ENCODE measurements around the gene FSTL4.

The FSTL4 gene

DNA sequence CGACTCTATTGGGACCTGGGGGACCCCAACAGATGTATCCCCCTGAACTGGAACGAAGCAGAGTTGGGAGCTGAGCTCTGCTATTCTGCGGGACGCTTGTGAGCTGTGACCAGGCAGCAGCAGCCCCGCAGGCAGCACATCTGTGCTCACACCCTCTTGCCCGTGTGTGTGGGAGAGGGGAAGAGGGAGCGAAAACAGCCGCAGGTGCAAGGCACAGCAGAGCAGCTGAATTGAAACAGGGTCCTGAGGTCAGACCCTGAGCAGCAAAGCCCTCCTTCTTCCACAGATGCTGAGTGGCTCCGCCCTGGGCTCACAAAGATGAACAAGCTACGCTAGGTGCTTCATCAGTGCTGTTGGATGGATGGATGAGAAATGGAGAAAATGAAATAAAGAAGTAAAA is 361.8 kb downstream of the FSTL4 start:
- Histone ChIP-seq H3K4me1 (ENCODE audit: insufficient read depth, low read length, severe bottlenecking) (no peaks in the 10 kb centered on the region), H3K4me3 (ENCODE audit: low read depth, low read length, poor library complexity, severe bottlenecking) (no peak overlapping the region)

DNA sequence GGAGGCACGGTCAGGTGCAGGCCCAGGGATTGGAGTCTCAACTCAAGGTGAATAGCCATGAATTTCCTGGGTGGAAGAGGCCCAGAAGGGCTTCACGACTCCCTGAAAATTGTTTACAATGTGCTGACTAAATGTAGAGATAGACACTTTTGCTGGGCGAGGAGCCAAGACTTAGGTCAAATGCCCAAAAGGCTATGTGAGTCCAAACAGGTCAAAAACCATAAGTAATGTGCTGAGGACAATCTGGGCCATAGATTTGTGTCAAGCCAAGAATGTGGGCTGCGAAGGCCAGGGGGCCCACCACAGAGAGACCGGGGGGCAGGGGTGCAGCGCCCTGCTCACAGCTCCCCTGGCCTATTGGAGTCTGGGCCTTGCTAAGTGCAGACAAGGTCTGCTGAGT is 362.7 kb downstream of the FSTL4 start:
- Histone ChIP-seq H3K79me2 (ENCODE audit: insufficient read depth, low read length) (no peaks in the 10 kb centered on the region), H3K4me1 (ENCODE audit: insufficient read depth, low read length, severe bottlenecking) (no peaks in the 10 kb centered on the region), H2AFZ (ENCODE audit: low read length) (no peak overlapping the region), H3K36me3 (ENCODE audit: insufficient read depth, low read length) (no peaks in the 10 kb centered on the region), H3K9ac (ENCODE audit: low read length) (no peak overlapping the region), H3K9me2 (ENCODE audit: low read depth, low read length) (no peaks in the 10 kb centered on the region), H3K27ac (ENCODE audit: low read depth, low read length, poor library complexity, severe bottlenecking) (no peak overlapping the region), H3K27me3 (ENCODE audit: insufficient read depth, low read length) (no peaks in the 10 kb centered on the region; the same call in 1 of the 2 replicates), H3F3A (ENCODE audit: insufficient read depth, low read length) (no peaks in the 10 kb centered on the region), H3K9me3 (ENCODE audit: low read length) (no peaks in the 10 kb centered on the region), H4K20me1 (ENCODE audit: insufficient read depth, low read length) (no peaks in the 10 kb centered on the region), H3K4me3 (ENCODE audit: low read depth, low read length, poor library complexity, severe bottlenecking) (no peak overlapping the region), H3K4me2 (ENCODE audit: low read length) (no peak overlapping the region)
- TF ChIP-seq EZH2 (IDR thresholded peaks at IDR 0.05; ENCODE audit: borderline replicate concordance, low read length) = no peak
- TF ChIP-seq, protein P1, sequence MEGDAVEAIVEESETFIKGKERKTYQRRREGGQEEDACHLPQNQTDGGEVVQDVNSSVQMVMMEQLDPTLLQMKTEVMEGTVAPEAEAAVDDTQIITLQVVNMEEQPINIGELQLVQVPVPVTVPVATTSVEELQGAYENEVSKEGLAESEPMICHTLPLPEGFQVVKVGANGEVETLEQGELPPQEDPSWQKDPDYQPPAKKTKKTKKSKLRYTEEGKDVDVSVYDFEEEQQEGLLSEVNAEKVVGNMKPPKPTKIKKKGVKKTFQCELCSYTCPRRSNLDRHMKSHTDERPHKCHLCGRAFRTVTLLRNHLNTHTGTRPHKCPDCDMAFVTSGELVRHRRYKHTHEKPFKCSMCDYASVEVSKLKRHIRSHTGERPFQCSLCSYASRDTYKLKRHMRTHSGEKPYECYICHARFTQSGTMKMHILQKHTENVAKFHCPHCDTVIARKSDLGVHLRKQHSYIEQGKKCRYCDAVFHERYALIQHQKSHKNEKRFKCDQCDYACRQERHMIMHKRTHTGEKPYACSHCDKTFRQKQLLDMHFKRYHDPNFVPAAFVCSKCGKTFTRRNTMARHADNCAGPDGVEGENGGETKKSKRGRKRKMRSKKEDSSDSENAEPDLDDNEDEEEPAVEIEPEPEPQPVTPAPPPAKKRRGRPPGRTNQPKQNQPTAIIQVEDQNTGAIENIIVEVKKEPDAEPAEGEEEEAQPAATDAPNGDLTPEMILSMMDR (IDR thresholded peaks at IDR 0.05; ENCODE audit: low read length) = no peak

More for the DNA sequence above, 361.8 kb downstream of the FSTL4 start:
- Histone ChIP-seq H3F3A (ENCODE audit: insufficient read depth, low read length) (no peaks in the 10 kb centered on the region), H3K9ac (ENCODE audit: low read length) (no peak overlapping the region), H3K27me3 (ENCODE audit: insufficient read depth, low read length) (no peaks in the 10 kb centered on the region; the same call in 1 of the 2 replicates), H3K9me3 (ENCODE audit: low read length) (no peaks in the 10 kb centered on the region), H2AFZ (ENCODE audit: low read length) (no peak overlapping the region), H4K20me1 (ENCODE audit: insufficient read depth, low read length) (no peaks in the 10 kb centered on the region), H3K27ac (ENCODE audit: low read depth, low read length, poor library complexity, severe bottlenecking) (no peak overlapping the region), H3K4me2 (ENCODE audit: low read length) (no peak overlapping the region), H3K9me2 (ENCODE audit: low read depth, low read length) (no peaks in the 10 kb centered on the region), H3K36me3 (ENCODE audit: insufficient read depth, low read length) (no peaks in the 10 kb centered on the region), H3K79me2 (ENCODE audit: insufficient read depth, low read length) (no peaks in the 10 kb centered on the region)
- TF ChIP-seq, protein P1 (IDR thresholded peaks at IDR 0.05; ENCODE audit: low read length) = no peak
- TF ChIP-seq EZH2 (IDR thresholded peaks at IDR 0.05; ENCODE audit: borderline replicate concordance, low read length) = no peak

DNA sequence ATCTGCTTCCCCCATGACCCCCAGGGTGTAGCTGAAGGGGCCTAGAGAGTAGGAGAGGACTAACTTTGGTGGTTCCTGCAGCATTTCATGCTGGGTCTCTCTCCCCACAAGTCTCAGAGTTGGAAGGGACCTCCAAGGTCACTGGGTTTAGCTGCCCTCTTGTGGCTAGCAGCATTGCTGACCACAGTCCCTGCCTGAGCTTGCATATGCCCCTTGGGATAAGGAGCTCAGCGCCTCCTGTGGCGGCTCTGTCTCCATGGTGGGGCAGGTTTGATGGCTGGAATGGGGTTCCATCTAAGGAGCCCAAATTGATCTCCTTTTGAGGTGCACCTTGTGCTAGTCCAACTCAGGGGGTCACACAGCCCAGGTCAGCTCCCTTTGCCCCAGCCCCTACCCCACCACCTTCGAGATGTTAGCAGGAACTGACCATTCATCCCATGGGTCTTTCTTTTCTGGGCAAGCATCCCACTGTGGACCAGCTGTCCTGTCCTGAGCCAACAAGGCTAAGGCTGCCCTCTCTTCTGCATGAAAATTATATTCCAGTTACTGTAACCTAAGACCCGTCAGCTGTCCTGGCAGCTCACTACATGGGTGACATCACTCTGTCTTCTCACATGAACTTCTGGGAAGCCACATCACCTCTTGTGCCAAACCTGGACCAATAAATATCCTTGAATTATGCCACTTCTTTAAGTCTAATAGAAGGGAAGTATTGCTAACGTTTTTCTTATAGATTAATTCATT is 364.3 kb downstream of the FSTL4 start:
- Histone ChIP-seq H3K4me3 (ENCODE audit: low read depth, low read length, poor library complexity, severe bottlenecking) (no peak overlapping the region), H3K27ac (ENCODE audit: low read depth, low read length, poor library complexity, severe bottlenecking) (no peak overlapping the region), H4K20me1 (ENCODE audit: insufficient read depth, low read length) (no peaks in the 10 kb centered on the region), H3K9me2 (ENCODE audit: low read depth, low read length) (no peaks in the 10 kb centered on the region), H3K9me3 (ENCODE audit: low read length) (no peaks in the 10 kb centered on the region), H3K9ac (ENCODE audit: low read length) (no peak overlapping the region), H2AFZ (ENCODE audit: low read length) (no peak overlapping the region), H3K4me2 (ENCODE audit: low read length) (no peak overlapping the region), H3K27me3 (ENCODE audit: insufficient read depth, low read length) (no peaks in the 10 kb centered on the region; the same call in 1 of the 2 replicates), H3K4me1 (ENCODE audit: insufficient read depth, low read length, severe bottlenecking) (no peaks in the 10 kb centered on the region), H3K79me2 (ENCODE audit: insufficient read depth, low read length) (no peaks in the 10 kb centered on the region), H3F3A (ENCODE audit: insufficient read depth, low read length) (no peaks in the 10 kb centered on the region), H3K36me3 (ENCODE audit: insufficient read depth, low read length) (no peaks in the 10 kb centered on the region)
- TF ChIP-seq, protein P1 (IDR thresholded peaks at IDR 0.05; ENCODE audit: low read length) = peak; percentile 6; the same call in 1 of the 2 replicates
- no peak for TF ChIP-seq EZH2 (IDR thresholded peaks at IDR 0.05; ENCODE audit: borderline replicate concordance, low read length)
